ENCODE measurements around the gene CROCC2.

DNA sequence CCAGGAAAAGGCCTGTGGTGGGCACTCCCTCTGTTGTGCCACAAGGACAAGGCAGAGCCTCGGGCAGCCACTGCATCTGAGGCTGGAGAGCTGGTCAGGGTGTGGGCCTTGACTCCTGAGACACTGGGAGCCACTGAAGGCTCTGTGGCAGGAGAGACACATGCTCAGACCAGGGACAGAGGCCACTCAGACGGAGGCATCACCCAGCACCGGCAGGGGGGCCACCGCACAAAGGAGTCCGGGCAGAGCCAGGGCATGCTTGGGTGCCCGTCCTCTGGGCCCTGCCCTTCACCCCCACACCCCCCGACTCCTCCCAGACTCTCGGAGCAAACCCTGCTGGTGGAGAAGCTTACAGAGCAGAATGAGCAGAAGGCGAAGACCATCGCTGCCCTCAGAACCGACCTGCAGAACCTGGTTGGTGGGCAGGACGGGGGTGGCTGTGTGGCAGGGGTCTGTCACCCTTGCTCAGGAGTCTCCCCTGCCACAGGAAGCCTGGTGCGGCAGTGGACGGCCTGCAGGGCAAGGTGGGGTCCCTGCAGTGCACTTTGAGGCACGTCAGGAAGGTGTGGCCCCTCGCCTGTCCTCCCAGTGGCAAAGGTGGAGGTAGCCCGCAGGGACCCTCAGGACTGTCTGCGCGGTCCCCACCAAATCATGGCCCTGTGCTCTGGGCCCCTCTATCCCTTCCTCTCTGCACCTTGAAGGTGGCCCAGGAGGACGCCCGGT, 26.0 kb downstream of the CROCC2 start:
- TF ChIP-seq, protein P1, sequence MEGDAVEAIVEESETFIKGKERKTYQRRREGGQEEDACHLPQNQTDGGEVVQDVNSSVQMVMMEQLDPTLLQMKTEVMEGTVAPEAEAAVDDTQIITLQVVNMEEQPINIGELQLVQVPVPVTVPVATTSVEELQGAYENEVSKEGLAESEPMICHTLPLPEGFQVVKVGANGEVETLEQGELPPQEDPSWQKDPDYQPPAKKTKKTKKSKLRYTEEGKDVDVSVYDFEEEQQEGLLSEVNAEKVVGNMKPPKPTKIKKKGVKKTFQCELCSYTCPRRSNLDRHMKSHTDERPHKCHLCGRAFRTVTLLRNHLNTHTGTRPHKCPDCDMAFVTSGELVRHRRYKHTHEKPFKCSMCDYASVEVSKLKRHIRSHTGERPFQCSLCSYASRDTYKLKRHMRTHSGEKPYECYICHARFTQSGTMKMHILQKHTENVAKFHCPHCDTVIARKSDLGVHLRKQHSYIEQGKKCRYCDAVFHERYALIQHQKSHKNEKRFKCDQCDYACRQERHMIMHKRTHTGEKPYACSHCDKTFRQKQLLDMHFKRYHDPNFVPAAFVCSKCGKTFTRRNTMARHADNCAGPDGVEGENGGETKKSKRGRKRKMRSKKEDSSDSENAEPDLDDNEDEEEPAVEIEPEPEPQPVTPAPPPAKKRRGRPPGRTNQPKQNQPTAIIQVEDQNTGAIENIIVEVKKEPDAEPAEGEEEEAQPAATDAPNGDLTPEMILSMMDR (IDR thresholded peaks at IDR 0.05; ENCODE audit: low read depth, low read length, poor library complexity, severe bottlenecking): no peak
- no peak for TF ChIP-seq EZH2phosphoT487 (IDR thresholded peaks at IDR 0.05; ENCODE audit: borderline replicate concordance, low read length)
